Pulmonary artery endothelial cell (primary cell): ENCODE measurements around the gene RTP1. TPM values are rescaled to one million over a fixed set of nuclear protein-coding genes. Genes with fewer than 3 reads are reported as not detected.
"Not testable (repeated sequence)": the region's sequence is repeated elsewhere in the genome, so short reads cannot be mapped to it uniquely, and the experiment has no call there.

ENCODE experiments used
- DNase-seq: peaks from one replicate; pipeline ENCODE4 v3.0.0-alpha.2; 2011; ENCODE audit warnings: low read depth, low spot score
- total RNA-seq: library from RNA; depleted of rRNA; stranded (reverse); fragments of >200 nt; gene quantifications from 2 replicates; pipeline ENCODE4 v1.2.3, GENCODE V29; 2014

RTP1 gene, protein sequence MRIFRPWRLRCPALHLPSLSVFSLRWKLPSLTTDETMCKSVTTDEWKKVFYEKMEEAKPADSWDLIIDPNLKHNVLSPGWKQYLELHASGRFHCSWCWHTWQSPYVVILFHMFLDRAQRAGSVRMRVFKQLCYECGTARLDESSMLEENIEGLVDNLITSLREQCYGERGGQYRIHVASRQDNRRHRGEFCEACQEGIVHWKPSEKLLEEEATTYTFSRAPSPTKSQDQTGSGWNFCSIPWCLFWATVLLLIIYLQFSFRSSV
- total RNA-seq, result not detected in 2 replicates

DNA sequence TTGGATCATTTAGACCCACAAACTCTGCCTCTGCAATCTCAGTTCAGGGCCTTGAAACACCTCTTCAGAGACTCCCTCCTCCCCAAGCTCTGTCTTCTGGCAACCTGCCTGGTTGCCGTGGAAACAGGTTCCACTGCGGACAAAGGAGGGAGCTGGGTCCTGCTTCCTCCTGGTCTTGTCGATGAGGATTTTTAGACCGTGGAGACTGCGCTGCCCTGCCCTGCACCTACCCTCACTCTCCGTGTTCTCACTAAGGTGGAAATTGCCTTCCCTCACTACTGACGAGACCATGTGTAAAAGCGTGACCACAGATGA is at the start of gene RTP1:
TSS of gene RTP1 (plus strand) at position 152 of the 315 bp plus-strand sequence. CDS start at position 182, 30 bp downstream.
- DNase-seq, result no peak

DNA sequence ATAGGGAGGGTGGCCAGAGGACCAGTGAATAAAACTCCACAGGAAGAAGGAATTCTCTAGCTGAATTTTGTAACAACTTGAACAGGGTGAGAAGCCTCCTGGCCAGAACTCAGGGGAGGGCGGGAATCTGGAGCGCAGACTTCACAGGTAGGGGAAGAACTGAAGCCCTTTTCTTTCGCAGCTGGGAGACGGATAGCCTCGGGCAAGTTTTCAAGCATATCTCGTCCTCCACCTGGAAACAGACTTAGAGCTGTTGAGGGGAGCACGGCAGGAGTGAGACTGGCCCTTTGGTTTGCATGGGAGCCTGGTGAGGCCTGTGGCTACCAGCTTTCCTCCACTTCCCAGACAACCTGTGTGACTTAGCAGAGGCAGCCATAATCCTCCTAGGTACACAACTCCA is 47.1 kb upstream of the RTP1 start:
- no peak for DNase-seq

DNA sequence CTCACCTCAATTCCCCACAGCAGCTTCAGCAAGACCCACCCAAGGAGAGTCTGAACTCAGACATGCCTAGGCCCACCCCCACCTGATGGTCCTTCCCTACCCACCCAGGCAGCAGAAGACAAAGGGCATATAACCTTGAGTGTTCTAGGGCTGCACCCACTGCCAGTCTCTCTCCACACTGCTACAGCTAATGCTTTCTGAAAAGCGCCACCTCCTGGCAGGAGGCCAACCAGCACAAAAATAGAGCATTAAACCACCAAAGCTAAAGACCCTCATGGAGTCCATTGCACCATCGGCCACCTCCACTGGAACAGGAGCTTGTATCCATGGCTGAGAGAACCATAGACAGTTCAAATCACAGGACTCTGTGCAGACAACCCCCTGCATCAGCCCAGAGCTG is 46.7 kb upstream of the RTP1 start:
- no peak for DNase-seq

DNA sequence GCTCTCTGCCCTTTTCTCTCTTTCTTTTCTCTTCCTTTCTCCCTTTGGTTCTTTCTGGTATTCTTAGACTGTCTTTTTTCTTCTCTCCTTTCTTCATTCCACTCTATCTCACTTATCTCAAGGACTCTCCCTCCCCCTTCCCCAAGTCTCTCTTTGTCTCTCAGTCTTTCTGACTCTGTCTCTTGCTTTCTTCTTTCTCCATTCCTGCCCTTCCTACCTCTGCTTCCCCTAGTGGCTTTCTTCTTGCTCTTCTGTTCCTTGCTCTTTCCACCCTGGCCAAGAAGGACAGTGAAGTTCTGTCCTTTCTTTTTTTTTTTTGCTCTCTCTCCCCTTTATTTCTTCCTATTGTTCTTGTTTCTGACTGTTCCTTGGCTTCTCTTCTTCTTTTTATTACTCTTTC is 35.7 kb upstream of the RTP1 start:
- no peak for DNase-seq

DNA sequence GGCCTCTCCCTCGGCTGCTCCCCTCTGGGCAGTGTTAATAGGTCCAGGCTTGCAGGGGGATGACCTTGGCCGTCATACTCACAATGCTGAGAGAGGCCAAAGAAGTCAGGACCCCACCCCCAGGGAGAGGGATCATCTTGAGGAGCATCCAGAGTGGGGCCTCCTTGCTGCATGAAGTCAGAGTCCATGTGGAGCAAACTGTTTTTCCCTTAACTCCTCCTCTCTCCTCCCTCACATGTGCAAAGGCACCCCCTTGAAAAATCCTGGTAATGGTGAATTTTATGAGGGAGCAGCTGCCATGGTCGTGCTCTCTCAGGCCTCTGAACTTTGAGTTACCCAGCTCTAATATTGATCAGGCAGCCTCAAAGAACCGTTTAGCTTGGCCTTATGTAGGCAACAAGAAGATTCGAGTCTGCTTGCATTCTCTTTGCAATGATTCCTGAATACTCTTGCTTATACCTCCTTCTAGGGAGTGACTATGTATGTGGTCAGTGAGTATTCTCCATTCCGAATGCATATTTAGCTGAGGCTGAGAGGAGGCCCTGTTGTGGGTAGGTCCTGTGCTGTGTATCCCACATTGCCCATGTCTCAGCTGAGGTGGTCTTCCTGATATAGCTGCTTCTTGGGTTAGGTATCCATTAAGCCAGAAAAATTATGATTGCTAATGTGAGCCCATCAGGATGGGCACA is 34.9 kb upstream of the RTP1 start:
- no peak for DNase-seq

DNA sequence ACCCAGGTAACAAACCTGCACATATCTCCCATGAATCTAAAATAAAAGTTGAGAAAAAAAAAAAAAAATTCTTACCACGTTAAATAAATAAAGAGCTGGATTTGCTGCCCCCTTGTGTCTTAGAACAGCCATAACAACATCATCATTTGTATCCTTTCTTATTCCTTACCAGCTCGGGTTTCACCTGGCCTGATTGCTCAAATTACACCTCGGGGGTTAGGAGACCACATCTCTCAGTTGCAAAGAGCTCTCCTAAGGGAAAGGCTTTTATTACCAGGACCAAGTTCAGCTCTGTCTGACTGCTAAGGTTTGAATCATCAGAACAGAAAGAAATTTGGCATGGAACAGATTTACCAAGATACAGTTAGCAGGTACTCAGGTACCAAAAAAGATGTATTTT is 32.1 kb upstream of the RTP1 start:
- DNase-seq, result no peak

DNA sequence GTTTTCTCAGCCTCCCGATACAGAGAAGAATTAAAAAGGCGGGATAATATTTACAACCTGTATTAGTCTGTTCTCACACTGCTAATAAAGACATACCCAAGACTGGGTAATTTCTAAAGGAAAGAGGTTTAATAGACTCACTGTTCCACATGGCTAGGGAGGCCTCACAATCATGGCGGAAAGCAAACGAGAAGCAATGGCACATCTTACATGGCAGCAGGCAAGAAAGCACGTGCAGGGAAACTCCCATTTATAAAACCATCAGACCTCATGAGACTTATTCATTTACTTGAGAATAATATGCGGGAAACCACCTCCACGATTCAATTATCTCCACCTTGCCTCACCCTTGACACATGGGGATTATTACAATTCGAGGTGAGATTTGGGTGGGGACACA is 30.5 kb upstream of the RTP1 start:
- DNase-seq, result no peak

DNA sequence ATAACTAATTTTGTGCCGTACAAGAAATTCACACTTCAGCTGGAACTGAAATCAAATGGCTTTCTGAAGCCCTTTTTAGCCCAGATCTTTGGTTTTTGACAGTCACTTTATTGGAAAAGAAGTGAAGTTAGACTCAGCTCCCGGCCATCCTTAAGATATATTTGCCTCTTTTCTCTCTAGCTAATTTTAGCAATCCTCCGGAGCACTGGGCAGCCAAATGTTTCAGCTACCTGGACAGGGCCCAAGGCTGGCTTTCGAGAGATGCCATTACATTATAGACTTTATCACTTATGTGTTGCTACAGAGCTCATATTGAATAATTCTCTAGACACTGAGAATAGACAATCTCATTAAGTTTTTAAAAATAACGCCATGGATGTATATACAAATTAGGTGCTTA is 29.5 kb upstream of the RTP1 start:
- DNase-seq, result no peak

DNA sequence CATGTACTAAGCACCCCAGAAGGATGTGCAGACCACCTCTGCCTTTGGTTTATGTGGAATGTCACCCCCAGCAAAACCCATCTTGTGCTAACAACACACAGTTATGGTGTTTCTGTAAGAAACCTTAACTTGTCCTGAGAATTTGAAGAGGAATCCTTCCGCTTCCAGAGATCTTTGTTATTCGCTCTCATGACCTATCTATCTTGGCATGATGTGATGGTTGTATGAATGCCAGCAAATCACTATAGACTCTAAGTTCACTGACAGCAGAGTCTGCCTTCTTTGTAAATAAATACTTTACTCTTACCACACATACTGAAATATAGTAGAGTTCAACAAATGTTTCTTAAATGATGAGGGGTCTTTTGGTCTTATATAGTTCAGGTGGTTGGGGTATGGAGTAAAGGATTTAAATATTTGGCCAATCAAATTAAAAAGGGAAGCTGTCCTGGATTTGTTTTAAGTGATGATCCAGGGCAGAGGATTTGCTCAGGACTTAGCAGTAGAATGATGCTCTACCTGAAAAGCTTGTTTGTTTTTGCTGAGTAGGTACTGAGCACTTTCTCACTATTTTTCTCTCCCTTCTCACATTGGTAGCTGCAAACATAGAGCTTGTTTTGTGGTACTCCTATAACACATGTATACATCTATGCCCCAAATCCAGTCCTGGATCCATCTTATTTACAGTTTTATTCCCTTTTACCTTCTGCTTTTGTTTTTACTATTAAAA is 27.9 kb upstream of the RTP1 start:
- no peak for DNase-seq

DNA sequence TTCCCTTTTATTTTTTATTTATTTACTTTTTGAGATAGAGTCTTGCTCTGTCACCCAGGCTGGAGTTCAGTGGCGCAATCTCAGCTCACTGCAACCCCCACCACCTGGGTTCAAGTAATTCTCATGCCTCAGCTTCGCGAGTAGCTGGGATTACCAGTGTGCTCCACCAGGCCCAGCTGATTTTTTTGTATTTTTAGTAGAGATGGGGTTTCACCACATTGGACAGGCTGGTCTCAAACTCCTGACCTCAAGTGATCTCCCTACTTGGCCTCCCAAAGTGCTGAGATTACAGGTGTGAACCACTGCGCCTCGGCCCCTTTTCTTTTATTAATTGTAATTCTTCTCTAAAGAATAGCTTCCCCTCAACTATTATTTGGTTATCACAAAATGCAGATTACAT is 26.4 kb upstream of the RTP1 start:
- not testable (repeated sequence) for DNase-seq

DNA sequence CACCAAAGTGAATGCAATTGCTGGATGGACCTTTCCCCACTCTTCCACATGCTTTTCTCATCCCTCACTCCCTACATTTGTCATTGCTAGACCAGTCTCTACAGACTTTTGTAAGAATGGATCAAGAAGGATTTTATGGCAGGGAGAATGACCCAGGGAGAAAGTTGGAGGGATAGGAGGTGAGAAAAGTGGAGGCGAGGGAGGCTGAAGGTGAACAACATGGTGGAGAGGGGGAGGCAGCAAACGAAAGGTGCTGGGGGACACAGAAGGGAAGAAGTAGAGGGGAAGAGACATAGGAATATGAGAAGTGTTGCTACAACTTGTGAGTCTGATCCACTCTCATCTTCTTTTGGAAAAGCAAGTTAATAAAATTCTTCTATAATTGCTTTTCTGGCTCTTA is 24.4 kb upstream of the RTP1 start:
- DNase-seq, result no peak

DNA sequence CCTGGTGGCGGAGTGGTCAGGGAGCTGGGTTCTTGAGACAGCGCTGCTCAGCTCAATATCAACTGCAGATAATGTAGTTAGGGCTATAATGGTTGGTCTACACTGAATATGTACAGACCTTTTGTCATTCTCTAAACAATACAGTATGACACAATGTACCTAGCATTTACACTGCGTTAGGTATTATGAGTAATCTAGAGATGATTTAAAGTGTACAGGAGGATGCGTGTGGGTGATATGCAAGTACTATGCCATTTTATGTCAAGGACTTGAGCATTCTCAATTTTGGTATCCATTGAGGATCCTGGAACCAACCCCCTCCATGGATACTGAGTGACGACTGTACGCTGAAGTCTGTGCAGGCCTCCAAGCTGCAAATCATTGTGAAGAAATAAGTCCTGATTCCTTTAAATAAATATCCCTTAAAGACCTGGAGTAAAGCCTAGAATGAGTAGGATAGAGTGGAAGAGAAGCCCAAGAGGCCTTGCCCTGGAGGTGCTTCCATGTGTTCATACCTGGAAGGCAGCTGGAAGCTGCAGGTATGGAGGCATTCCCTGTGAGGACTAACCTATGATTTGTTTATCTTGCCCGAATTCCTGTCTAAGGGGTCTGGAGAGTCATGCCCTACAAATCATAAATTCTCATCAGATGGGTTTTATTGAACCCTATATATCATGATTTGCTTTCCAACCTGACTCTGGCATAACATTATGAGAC is 15.7 kb upstream of the RTP1 start:
- no peak for DNase-seq

DNA sequence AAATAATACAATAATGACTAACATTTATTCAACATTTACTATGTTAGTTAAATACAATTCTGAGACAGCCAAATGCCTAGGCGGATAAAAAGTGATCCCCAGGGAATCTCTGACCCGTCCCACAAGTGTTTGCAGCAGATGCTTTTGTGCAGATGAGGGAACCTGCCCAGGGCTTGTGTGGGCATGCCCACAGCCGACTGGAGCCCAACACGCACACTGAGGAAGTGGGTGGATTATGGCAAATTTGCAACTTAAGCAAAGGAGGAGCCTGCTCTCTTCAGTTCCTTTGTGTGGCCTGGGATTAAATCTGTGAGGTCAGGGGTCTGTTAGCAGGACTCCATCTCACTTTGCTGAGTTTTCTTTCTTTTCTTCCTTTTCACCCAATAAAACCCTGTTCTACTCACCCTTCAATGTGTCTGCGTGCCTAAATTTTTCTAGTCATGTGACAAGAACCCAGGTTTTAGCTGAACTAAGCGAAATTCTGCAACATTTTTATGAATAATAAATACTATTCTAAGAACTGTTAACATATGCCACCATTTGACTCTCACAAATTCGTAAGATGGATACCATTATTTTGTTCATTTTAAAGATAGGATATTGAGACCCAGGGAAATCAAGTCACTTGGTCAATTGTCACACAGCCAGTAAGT is 13.9 kb upstream of the RTP1 start:
- DNase-seq, result no peak

DNA sequence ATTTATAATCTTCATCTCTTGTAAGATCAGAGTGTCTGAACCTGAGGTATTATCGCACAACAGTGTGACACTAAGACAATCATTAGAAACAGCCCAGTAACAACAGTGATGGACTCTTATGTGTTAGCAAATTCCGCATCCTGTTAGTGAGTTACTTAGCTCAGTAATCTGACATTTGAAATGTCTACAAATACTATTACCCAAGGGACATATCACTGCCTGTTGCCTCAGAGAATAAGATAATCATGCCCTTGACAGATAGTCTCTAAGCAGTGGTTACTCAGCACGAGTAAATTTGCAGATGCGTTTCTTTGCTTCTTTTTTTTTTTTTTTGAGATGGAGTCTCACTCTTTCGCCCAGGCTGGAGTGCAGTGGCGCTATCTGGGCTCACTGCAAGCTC is 13.4 kb upstream of the RTP1 start:
- no peak for DNase-seq

DNA sequence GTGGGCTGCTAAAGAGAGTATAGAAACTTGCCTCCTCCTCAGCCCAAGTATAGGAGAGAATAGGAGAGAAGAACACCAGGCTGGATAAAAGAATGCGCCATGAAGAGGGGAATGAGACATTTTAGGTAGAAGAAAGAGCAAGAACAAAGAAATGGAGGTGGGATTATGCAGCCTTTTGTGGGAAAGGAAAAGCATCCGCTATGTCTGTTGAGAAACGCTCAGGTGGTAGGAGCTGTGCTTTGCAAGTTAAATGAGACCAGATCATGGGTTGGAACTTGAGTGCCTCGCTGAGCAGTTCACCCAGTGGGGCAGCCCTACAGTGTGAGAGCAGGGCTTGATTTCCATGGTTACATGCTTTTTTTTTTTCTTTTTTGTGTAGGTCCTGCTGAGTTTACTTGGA is 11.5 kb upstream of the RTP1 start:
- no peak for DNase-seq

DNA sequence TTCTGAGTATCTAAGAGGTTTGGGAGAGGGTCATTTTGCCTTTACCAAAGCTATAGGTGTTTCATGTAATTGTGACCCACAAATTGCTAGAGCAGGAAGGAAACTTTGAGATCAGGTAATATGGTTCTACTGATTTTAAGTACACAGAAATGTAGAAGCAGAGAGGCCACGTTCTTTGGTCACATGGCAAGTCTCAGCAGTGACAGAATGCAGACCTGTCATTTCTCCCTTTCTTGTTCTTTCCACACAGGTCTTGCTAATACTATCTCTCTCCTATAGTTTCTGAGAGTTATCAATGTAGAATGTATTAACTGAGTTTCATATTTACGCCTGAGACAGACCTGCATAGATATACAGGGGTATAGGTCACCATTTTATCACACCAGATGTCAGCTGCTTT is 10.9 kb upstream of the RTP1 start:
- no peak for DNase-seq

DNA sequence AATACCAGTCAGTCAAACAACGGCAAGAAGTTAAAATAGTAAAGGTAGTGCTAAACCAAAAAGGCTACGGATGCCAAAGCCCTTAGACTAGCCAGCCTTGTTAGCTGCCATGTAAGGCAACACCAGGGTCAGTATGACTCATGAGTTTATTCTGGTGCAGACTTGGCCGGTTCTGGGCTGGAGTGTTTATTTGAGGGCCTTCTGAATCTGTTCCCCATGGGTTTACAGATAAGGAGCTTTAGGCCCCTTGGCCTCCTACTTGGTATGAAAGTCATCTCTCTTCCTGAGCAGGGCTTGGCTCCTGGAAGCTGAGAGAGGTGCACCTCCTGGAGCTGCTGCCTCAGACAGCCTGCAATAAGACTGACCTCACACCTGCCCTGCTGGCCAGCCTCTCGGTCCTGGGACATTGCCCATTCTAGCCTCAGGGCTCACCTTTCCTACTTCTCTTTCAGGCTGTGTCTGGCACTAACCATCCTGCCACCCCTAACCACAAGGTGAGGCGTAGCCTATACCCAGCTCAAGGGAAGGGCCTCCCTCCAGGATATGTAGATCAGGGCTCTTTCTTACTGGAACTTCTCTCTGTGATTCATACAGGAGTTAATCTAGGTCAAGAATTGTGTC is 10.4 kb upstream of the RTP1 start:
- no peak for DNase-seq

DNA sequence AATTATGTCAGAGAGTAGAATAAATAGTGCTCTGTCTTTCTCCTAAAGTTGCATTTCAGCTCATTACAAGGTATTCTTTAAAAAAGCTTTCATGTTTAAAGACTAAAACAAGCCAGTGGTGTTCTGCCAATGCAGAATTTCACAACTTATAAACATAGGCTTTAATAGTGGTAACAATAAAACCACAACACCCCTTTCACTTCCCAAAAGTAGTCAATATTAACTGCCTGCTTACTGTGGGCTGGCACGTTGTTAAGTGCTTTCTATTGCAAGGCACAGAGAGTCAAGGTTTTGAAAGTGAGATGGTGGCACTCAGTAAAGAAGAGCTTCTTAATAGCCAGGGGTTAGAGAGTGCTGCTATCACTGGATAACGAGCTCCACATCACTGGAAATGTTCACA is 8.4 kb upstream of the RTP1 start:
- no peak for DNase-seq

DNA sequence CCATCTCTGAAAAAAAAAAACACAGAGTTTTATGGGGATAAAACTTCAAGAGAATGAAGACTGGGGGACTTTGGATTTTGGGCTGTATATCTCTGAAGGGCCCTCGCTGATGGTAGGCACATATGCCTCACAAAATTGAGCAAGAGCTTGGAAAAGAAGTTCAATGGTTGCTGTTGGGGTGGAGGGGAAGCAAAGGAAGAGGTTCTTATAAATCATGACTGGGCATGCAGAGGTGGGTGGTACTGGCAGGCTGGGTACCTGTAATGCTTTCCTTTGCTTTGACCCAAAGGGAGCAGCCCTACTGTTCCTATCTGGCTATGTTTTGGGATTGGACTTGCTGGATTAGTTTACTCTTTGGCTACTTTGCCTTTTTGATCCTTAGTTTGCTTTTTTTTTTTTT is 6.0 kb upstream of the RTP1 start:
- DNase-seq, result no peak

DNA sequence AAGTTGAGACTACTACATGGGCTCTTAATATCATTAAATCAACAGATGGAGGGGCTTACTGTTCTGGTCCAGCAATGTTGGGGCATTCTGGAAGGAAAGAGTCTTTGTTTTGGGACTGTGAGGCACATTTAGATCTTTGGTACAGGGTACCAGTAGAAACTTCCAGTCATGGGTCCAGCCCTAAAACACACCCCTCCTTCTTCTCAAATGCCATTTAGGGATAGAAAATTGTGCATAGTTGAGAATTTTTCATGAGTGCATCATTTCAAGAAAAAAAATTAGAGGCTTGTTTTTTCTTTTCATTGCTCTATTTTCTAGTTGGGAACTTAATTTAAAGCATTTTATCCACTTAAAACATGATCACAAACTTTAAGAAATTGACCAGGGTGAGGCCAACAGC is 4.1 kb upstream of the RTP1 start:
- no peak for DNase-seq

DNA sequence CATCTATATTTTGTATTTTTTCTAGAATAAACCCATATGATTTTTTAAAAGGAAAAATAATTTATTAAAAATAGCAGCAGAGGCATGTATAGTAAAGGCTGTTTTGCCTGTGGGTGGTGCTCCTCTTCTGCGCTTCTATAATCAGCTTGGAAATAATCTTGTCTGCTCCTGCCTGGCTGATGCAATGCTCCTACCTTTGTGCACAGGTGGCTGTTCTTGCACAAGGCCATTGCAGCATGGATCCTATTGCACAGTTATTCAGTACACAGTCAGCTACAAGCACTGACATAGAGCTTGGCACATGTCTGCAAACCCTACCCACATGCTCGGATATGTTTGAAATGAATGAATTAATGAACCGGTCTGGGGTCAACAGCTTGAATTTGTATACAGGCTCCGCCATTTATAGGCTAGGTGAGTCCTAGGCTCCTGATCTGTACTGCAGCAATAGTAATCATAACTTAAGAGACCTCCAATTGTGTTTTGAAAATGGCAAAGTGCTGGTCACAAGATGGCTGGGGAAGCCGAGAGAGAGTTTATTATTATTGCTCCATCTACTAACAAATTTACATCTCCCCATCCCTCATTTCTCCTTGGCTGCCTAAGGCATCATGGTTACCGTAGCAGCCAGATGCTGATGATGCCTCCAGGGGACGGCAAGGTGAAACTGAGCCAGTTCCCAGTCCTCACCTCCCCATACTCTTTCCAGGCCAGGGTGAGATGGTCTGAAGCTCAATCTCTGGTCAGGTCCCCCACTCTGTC is 532 bp upstream of the RTP1 start:
- no peak for DNase-seq
